Vagina (tissue), 2 donors: ENCODE results near the gene GRK5. TPM values are rescaled to one million over a fixed set of nuclear protein-coding genes. Genes with fewer than 3 reads are reported as not detected.

ENCODE experiments used
- DNase-seq, 2 donors: peaks; one replicate each; pipeline ENCODE4 v3.0.0-alpha.2; 2017; ENCODE audit errors: extremely low spot score in 2 of 2
- H3K27ac ChIP-seq: fragments of 200-600 bp; sonication (generic); one replicate; pipeline ENCODE4 v1.5.1; 2019
- H3K27me3 ChIP-seq: fragments of 200-600 bp; sonication (generic); one replicate; pipeline ENCODE4 v1.5.1; 2019
- H3K36me3 ChIP-seq, 2 donors: fragments of 200-600 bp; sonication (generic); one replicate each; pipeline ENCODE4 v1.5.1; 2017 to 2019
- H3K4me1 ChIP-seq: fragments of 200-600 bp; sonication (generic); one replicate; pipeline ENCODE4 v1.5.1; 2019
- H3K4me3 ChIP-seq, 2 donors: fragments of 200-600 bp; sonication (generic); 1 replicate in 1 of 2; 2 replicates in 1 of 2; pipeline ENCODE4 v1.5.1; 2016 to 2019
- H3K9me3 ChIP-seq: fragments of 200-600 bp; sonication (generic); one replicate; pipeline ENCODE4 v1.5.1; 2019
- POLR2A ChIP-seq, 2 donors: fragments of 450-650 bp; IDR thresholded peaks; one replicate each; pipeline ENCODE4 v1.6.1; 2017; ENCODE audit warnings: antibody characterized with exemption in 2 of 2, mild to moderate bottlenecking in 2 of 2, moderate library complexity in 2 of 2
- POLR2AphosphoS5 ChIP-seq, 2 donors: sonication (generic); formaldehyde crosslinking; IDR thresholded peaks; one replicate each; pipeline ENCODE4 v1.9.0; 2017; ENCODE audit warnings: antibody characterized with exemption in 2 of 2, mild to moderate bottlenecking in 2 of 2, low read depth in 1 of 2; ENCODE audit not compliant: insufficient read depth in 1 of 2
- intact Hi-C: fragments of 100-400 bp; cut with DNase I; formaldehyde crosslinking; loops from one replicate; pipeline ENCODE4 v1.15.1; 2023
- total RNA-seq: library from RNA; depleted of rRNA; stranded (reverse); fragments of >200 nt; gene quantifications from one replicate; pipeline ENCODE4 v1.2.3, GENCODE V29; 2016
- TF ChIP-seq, protein P1 (sequence below), 3 experiments: fragments of 450-650 bp in 2 of 3; fragments of 200-600 bp in 1 of 3; sonication (generic) in 1 of 3; IDR thresholded peaks; one replicate each; pipeline ENCODE4 v1.5.1; 2017 to 2019; ENCODE audit warnings: antibody characterized with exemption in 3 of 3, mild to moderate bottlenecking in 2 of 3, moderate library complexity in 2 of 3

The GRK5 gene
- total RNA-seq, 1 donor from 2014 or later: 16.5 TPM

DNA sequence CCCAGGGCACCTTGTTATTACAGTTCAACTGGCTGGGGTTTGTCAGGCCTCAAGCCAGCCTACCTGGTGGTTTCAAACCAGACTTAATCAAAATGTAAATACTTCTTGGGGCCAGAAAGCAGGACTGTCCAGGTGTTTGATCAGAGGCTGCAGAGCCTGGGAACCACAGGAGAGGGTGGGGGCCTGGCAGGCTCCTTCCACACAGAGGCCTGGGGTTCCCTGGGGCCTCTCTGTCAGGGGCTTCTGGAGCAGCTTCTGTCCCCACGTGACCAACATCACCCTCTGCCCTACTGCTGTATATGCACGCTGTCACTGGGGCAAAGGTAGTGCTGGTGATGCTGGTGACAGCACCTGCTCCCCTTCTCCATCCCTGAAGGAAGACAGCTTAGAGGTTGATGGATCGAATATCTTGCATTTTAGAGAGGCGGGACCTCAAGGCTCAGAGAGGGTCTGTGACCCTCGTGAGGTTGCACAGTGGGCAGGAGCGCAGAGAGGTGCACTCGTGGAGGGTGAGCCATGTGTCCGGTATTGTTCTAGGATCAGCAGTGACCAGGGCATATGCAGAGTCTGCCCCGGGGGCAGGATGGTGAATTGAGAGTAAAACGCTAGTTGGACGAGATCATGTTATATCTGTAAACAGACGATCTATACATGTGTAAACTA, 95.4 kb downstream of the GRK5 start:
- peaks cover 43% of the 10 kb centered on the region for H3K4me1 ChIP-seq
- intact Hi-C loops: no loop called here
- TF ChIP-seq, protein P1, sequence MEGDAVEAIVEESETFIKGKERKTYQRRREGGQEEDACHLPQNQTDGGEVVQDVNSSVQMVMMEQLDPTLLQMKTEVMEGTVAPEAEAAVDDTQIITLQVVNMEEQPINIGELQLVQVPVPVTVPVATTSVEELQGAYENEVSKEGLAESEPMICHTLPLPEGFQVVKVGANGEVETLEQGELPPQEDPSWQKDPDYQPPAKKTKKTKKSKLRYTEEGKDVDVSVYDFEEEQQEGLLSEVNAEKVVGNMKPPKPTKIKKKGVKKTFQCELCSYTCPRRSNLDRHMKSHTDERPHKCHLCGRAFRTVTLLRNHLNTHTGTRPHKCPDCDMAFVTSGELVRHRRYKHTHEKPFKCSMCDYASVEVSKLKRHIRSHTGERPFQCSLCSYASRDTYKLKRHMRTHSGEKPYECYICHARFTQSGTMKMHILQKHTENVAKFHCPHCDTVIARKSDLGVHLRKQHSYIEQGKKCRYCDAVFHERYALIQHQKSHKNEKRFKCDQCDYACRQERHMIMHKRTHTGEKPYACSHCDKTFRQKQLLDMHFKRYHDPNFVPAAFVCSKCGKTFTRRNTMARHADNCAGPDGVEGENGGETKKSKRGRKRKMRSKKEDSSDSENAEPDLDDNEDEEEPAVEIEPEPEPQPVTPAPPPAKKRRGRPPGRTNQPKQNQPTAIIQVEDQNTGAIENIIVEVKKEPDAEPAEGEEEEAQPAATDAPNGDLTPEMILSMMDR (IDR thresholded peaks at IDR 0.05): no peak
- TF ChIP-seq POLR2AphosphoS5 (IDR thresholded peaks at IDR 0.05; ENCODE audit: insufficient read depth in 1 of 2, low read depth in 1 of 2) (no peak), POLR2A (IDR thresholded peaks at IDR 0.05) (no peak)

DNA sequence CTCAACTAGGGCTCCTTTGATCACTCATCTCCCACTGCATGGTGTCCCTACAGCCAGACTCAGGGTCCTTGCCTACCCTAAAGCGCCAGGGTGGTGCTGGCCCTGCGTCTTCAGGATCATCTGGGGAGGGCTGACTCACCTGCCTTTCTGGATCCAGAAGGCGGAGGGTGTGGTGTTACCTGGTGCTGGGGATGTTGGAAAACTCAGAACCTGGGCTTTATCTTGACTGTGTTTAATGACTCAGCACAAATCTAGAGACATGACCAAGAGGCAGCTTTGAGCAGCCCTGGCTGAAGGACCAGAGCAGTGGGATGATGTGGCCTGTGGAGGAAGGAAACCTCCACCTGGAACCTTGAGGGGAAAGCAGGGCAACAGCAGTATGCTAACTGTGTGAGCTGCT, 96.5 kb downstream of the GRK5 start:
- Histone ChIP-seq H3K4me3 (no peak overlapping the region), H3K4me1 (peaks cover 50% of the 10 kb centered on the region), H3K27ac (no peak overlapping the region), H3K36me3 (no peaks in the 10 kb centered on the region), H3K9me3 (no peaks in the 10 kb centered on the region), H3K27me3 (no peaks in the 10 kb centered on the region)
- TF ChIP-seq POLR2A (IDR thresholded peaks at IDR 0.05) (no peak), POLR2AphosphoS5 (IDR thresholded peaks at IDR 0.05; ENCODE audit: insufficient read depth in 1 of 2, low read depth in 1 of 2) (no peak)
- TF ChIP-seq, protein P1 (IDR thresholded peaks at IDR 0.05): no peak
- intact Hi-C loops: no loop called here
- no peak for DNase-seq

More for the DNA sequence above, 95.4 kb downstream of the GRK5 start:
- no peak overlapping the region for H3K4me3 ChIP-seq
- H3K36me3 ChIP-seq: no peaks in the 10 kb centered on the region
- no peaks in the 10 kb centered on the region for H3K9me3 ChIP-seq
- peak overlapping the region; percentile 64 for H3K27ac ChIP-seq
- H3K27me3 ChIP-seq: no peaks in the 10 kb centered on the region
- DNase-seq: no peak

DNA sequence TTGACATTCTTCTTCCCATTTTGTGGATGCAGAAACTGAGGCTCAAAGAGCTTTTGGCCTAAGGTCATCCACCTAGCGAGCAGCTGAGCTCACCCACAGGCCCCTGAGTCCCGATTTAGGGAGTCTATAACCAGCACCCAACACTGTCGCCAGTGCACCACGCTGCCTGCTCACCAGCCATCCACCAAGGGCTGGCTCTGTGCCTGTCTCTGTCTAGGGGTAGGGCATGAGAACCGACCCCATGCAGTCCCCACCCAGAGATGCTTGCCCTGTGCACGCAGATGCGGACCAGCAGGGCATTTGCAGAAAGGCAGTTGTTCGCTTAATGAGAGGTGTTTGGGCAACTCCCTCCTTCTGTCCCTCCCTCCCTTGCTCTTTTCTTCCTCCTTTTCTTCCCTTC, 97.2 kb downstream of the GRK5 start:
- no peak overlapping the region for H3K27ac ChIP-seq
- TF ChIP-seq POLR2A (IDR thresholded peaks at IDR 0.05) (no peak), POLR2AphosphoS5 (IDR thresholded peaks at IDR 0.05; ENCODE audit: insufficient read depth in 1 of 2, low read depth in 1 of 2) (no peak)
- TF ChIP-seq, protein P1 (IDR thresholded peaks at IDR 0.05): no peak
- intact Hi-C loops: no loop called here
- H3K36me3 ChIP-seq: no peaks in the 10 kb centered on the region
- H3K4me1 ChIP-seq: peaks cover 52% of the 10 kb centered on the region
- no peak overlapping the region for H3K4me3 ChIP-seq
- H3K9me3 ChIP-seq: no peaks in the 10 kb centered on the region
- no peak for DNase-seq
- H3K27me3 ChIP-seq: no peaks in the 10 kb centered on the region

DNA sequence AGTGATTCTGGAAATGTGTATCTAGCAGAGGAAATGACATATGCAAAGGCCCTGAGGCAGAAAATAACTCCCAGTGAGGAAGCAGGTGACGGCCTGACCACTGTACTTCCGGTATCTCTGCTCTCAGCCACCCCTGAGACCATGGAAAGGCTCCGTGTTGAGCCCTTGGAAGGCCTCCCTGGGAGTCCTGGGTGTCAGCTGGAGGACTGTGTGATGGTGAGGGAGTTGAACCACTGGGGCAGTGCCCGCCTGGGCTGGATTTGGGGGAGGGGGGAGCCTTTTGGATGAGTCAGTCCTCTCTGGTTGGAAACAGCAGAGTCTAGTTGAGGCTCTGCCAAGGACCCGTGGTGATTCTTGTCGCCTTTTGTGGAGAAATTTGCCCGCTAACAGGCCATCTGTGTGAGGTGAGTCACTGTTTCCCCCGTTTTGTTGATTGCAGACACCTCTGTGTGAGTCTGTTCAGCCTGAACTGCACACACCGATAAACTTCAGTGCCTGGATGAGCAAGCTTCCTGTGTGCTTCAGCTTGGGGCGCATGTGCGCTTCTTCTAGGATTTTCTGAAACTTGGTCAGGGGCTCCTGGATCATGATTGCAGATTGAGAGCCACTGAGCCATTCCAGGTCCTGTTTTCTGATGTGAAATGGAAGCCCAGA, 98.6 kb downstream of the GRK5 start:
- Histone ChIP-seq H3K36me3 (no peaks in the 10 kb centered on the region), H3K9me3 (no peaks in the 10 kb centered on the region), H3K27ac (peak overlapping the region; percentile 71), H3K4me1 (peaks cover 52% of the 10 kb centered on the region), H3K4me3 (no peak overlapping the region), H3K27me3 (no peaks in the 10 kb centered on the region)
- DNase-seq: no peak
- intact Hi-C loops: no loop called here
- TF ChIP-seq, protein P1 (IDR thresholded peaks at IDR 0.05): no peak
- TF ChIP-seq POLR2AphosphoS5 (IDR thresholded peaks at IDR 0.05; ENCODE audit: insufficient read depth in 1 of 2, low read depth in 1 of 2) (peak; percentile 71 to 73), POLR2A (IDR thresholded peaks at IDR 0.05) (no peak)

DNA sequence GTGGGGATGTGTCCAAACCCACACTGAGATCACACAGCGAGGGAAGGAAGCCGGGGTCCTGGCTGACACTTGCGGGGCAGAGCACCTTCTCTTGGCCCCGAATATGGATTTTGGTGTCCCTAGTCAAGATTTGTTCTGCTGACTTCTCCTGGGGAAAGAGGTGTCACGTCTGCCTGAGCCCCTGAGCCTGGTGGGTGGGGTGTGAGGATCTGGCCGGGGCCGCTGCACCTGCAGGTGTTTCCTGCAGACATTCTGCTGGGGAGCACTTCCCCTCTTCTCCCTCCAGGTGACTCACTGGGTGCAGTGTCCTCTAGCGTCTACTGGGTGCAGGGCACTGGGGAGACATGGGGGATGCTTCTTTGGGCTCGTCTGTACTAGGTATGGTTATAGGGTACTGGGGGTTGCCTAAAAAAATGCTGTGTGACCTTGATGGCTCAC, 99.2 kb downstream of the GRK5 start:
- no peak overlapping the region for H3K4me3 ChIP-seq

More for the DNA sequence above, 99.2 kb downstream of the GRK5 start:
- Histone ChIP-seq H3K9me3 (no peaks in the 10 kb centered on the region), H3K27me3 (no peaks in the 10 kb centered on the region), H3K4me1 (peaks cover 51% of the 10 kb centered on the region), H3K27ac (peak overlapping the region; percentile 71), H3K36me3 (no peaks in the 10 kb centered on the region)
- TF ChIP-seq POLR2AphosphoS5 (IDR thresholded peaks at IDR 0.05; ENCODE audit: insufficient read depth in 1 of 2, low read depth in 1 of 2): no peak
- TF ChIP-seq POLR2A (IDR thresholded peaks at IDR 0.05): no peak
- no peak for DNase-seq
- intact Hi-C loops: no loop called here
